ENCODE data around the gene SRSF8. TPM values are rescaled to one million over a fixed set of nuclear protein-coding genes. Genes with fewer than 3 reads are reported as not detected.

Gene SRSF8
- total and polyA plus RNA-seq, 2 donors (not counting 1 experiment from before 2014, with no cell fraction given) = 16.3 to 31.5 TPM

GRCh38 chr11:95028357-95028756 lies 38.4 kb upstream of the SRSF8 start:
- Histone ChIP-seq H3K27me3 (ENCODE audit: control insufficient read depth, insufficient read depth, low read length) (no peaks in the 10 kb centered on the region), H3K79me2 (ENCODE audit: control insufficient read depth, insufficient read depth, low read length) (no peaks in the 10 kb centered on the region), H3K9me3 (ENCODE audit: control insufficient read depth, insufficient read depth, low read depth, low read length) (no peaks in the 10 kb centered on the region), H3K4me3 (replicated peaks in 1 of 4; ENCODE audit: control extremely low read depth in 1 of 4, insufficient read depth in 1 of 4, low read depth in 3 of 4, low read length in 4 of 4) (no peak overlapping the region), H4K20me1 (ENCODE audit: control insufficient read depth, extremely low read depth, insufficient read depth, low read length) (no peaks in the 10 kb centered on the region), H2AFZ (ENCODE audit: low read length) (no peak overlapping the region), H3K9ac (ENCODE audit: insufficient read depth, low read length) (no peak overlapping the region), H3K4me2 (ENCODE audit: extremely low read depth, insufficient read depth, low read length) (no peak overlapping the region), H3K36me3 (ENCODE audit: control insufficient read depth, insufficient read depth, low read length) (no peaks in the 10 kb centered on the region), H3K27ac (ENCODE audit: insufficient read depth, low read length) (no peak overlapping the region), H3K4me1 (ENCODE audit: control insufficient read depth, extremely low read depth, insufficient read depth, low read length) (no peaks in the 10 kb centered on the region)
- TF ChIP-seq CTCF (conservative IDR thresholded peaks at IDR 0.05 in 1 of 2, IDR thresholded peaks at IDR 0.05 in 1 of 2; ENCODE audit: low read depth in 1 of 2, low read length in 2 of 2) (no peak), EZH2 (IDR thresholded peaks at IDR 0.05; ENCODE audit: low read length, missing control alignments) (no peak)
- no peak for DNase-seq (ENCODE audit: low read depth in 2 of 2)

GRCh38 chr11:95033051-95033450 lies 33.7 kb upstream of the SRSF8 start:
- no peak overlapping the region for H3K4me3 ChIP-seq (replicated peaks in 1 of 4; ENCODE audit: control extremely low read depth in 1 of 4, insufficient read depth in 1 of 4, low read depth in 3 of 4, low read length in 4 of 4)
- no peaks in the 10 kb centered on the region for H4K20me1 ChIP-seq (ENCODE audit: control insufficient read depth, extremely low read depth, insufficient read depth, low read length)
- no peaks in the 10 kb centered on the region for H3K27me3 ChIP-seq (ENCODE audit: control insufficient read depth, insufficient read depth, low read length)
- no peak overlapping the region for H3K27ac ChIP-seq (ENCODE audit: insufficient read depth, low read length)
- H3K4me2 ChIP-seq (ENCODE audit: extremely low read depth, insufficient read depth, low read length) = no peak overlapping the region
- H3K36me3 ChIP-seq (ENCODE audit: control insufficient read depth, insufficient read depth, low read length) = no peaks in the 10 kb centered on the region
- H3K9ac ChIP-seq (ENCODE audit: insufficient read depth, low read length) = no peak overlapping the region
- H2AFZ ChIP-seq (ENCODE audit: low read length) = no peak overlapping the region
- H3K9me3 ChIP-seq (ENCODE audit: control insufficient read depth, insufficient read depth, low read depth, low read length) = no peaks in the 10 kb centered on the region
- no peak for DNase-seq (ENCODE audit: low read depth in 2 of 2)
- no peaks in the 10 kb centered on the region for H3K79me2 ChIP-seq (ENCODE audit: control insufficient read depth, insufficient read depth, low read length)
- no peak for TF ChIP-seq EZH2 (IDR thresholded peaks at IDR 0.05; ENCODE audit: low read length, missing control alignments)
- no peak for TF ChIP-seq CTCF (conservative IDR thresholded peaks at IDR 0.05 in 1 of 2, IDR thresholded peaks at IDR 0.05 in 1 of 2; ENCODE audit: low read depth in 1 of 2, low read length in 2 of 2)
- H3K4me1 ChIP-seq (ENCODE audit: control insufficient read depth, extremely low read depth, insufficient read depth, low read length) = no peaks in the 10 kb centered on the region

- H4K20me1 ChIP-seq (ENCODE audit: control insufficient read depth, extremely low read depth, insufficient read depth, low read length) = no peaks in the 10 kb centered on the region
- no peaks in the 10 kb centered on the region for H3K36me3 ChIP-seq (ENCODE audit: control insufficient read depth, insufficient read depth, low read length)
These were observed 31.4 kb upstream of the SRSF8 start for GRCh38 chr11:95035316-95035715.

More at GRCh38 chr11:95035316-95035715, 31.4 kb upstream of the SRSF8 start:
- no peak for DNase-seq (ENCODE audit: low read depth in 2 of 2)
- no peak overlapping the region for H3K9ac ChIP-seq (ENCODE audit: insufficient read depth, low read length)
- H3K27me3 ChIP-seq (ENCODE audit: control insufficient read depth, insufficient read depth, low read length) = peaks cover 3% of the 10 kb centered on the region
- TF ChIP-seq CTCF (conservative IDR thresholded peaks at IDR 0.05 in 1 of 2, IDR thresholded peaks at IDR 0.05 in 1 of 2; ENCODE audit: low read depth in 1 of 2, low read length in 2 of 2) = no peak
- no peak for TF ChIP-seq EZH2 (IDR thresholded peaks at IDR 0.05; ENCODE audit: low read length, missing control alignments)
- H3K4me2 ChIP-seq (ENCODE audit: extremely low read depth, insufficient read depth, low read length) = no peak overlapping the region
- no peak overlapping the region for H3K4me3 ChIP-seq (replicated peaks in 1 of 4; ENCODE audit: control extremely low read depth in 1 of 4, insufficient read depth in 1 of 4, low read depth in 3 of 4, low read length in 4 of 4)
- H2AFZ ChIP-seq (ENCODE audit: low read length) = no peak overlapping the region
- H3K79me2 ChIP-seq (ENCODE audit: control insufficient read depth, insufficient read depth, low read length) = no peaks in the 10 kb centered on the region
- no peaks in the 10 kb centered on the region for H3K9me3 ChIP-seq (ENCODE audit: control insufficient read depth, insufficient read depth, low read depth, low read length)
- no peaks in the 10 kb centered on the region for H3K4me1 ChIP-seq (ENCODE audit: control insufficient read depth, extremely low read depth, insufficient read depth, low read length)
- H3K27ac ChIP-seq (ENCODE audit: insufficient read depth, low read length) = no peak overlapping the region
